GM18511 (cell line): ENCODE results near the gene PAK5.

Experiments used
- ATAC-seq: cut with Tn5 transposase; IDR thresholded peaks from one replicate; pipeline ENCODE4 v1.9.1; 2021; ENCODE audit warnings: mild to moderate bottlenecking, moderate library complexity; ENCODE audit not compliant: unreplicated experiment

The PAK5 gene

DNA sequence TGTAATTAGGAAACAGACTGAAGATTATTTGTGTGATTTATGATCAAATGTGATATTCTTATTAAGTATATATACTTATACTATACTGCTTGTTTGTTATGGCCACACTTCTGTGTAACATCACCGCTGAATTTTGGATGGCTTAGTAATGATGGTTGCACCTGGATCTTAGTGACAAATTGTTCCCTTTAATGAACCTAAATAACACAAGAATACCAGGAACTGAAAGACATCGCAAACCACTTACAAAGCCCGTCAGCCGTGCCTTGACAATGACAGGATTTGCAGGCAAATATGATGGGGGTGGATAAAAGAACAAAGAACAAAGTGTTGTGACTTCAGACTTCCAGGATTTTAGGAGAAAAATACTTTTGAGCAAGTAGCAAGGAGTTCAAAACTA, 257.4 kb downstream of the PAK5 start:
- ATAC-seq = no peak

DNA sequence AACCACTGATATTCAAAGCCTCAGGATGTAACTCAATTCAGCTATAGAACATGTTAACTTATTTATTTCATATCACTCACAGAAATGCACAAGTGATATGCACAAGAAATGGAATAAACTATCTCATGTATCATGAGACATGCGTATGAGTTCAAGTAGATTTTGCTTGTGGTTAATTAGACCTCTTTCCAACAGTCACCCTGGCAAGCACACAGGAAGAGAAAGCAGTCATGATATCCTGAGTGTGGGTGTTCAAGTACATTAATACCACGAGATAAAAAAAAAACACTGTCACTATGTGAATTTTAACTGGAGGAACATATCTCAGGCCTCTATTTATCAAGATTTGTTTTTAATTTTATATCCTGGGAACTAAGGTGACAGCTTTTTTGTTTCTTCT, 260.3 kb downstream of the PAK5 start:
- no peak for ATAC-seq

DNA sequence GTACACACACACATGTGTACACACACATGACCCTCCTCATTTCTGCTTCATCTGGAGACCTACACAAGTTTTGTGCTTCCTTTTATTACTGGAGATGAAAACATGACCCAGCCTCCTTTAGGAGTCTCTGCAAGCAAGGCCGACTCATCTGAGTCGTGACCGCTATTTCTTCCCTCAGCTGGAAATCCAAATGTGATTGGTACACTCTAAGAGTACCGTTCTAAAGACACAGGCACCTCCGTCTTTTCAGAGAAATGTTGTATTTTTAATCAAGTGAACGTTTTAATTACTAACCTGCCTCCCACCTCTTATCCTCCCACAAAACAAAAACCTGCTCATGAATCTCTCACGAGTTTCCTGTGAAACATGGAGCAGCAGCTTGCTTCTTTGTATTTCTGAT, 261.5 kb downstream of the PAK5 start:
- ATAC-seq = no peak

DNA sequence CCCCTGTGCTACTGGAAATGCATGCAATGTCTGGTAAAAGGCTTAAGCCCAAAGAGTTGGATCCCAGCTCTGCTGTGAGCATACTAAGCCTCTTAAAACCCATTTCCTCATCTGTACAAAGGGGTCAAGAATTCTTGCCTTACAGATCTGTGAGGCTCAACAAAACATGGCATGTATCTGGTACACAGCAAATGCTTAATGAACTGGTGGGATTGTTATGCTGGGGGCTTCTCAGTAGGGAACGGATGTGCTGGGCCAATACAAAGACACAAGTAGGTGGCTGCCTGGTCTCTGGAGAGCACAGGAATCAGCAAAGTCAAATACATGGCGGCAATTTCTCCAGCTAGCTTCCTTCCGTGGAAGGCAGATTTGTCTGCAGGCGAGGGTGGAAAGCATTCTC, 262.2 kb downstream of the PAK5 start:
- ATAC-seq = no peak

DNA sequence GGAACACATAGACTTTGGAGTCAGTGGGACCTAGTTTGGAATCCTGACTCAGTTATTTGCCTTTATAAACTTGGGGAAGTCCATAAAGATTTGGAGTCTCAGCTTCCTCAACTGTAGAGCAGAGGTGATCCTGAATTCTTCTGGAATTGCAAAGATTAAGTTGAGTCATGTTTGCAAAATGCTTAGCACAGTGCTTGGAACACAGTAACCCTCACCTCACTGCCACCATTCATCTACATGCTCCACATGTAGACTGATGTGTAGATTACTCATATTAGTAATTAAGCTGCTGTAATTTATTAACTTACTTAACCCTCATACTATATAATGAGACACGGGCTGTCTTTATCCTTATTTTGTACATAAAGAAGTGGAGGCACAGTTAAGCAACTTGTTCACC, 263.0 kb downstream of the PAK5 start:
- ATAC-seq = no peak

DNA sequence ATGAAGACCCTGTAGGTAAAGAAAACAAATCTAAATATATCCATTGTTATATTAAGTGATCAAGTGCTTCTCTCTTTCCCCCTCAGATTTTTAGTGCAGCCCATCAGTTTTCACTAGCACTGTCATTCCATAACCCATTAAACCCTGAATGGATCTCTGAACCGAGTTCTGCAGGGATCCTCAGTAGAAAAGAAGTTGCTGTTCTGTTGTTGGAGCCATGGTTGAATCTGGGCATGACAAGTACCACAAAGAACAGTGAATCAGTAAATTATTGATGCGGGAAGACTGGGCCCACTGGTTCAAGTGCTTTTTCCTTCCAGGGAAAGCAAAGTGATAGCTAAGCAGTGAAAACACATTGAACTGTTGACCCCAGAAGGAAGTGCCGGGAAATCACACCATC, 264.1 kb downstream of the PAK5 start:
- ATAC-seq = no peak

DNA sequence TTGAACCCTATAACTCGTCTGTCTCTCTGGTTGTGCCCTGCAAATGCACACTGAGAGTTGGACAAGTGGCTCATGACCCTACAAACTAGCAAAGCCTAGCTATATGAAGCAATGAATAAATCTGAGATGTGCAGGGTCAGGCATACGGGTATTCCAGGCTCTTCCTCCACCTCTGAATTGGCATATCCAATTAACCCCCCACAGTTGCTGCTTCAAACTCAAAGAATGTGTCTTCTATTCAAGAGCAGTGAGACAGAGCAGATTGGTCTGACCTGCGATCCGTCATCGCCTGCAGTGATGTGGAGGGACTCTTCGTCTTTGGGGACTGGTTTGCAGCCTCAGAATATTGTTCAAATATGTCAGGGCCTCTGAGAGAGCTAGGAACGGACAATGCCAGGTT, 264.7 kb downstream of the PAK5 start:
- no peak for ATAC-seq

DNA sequence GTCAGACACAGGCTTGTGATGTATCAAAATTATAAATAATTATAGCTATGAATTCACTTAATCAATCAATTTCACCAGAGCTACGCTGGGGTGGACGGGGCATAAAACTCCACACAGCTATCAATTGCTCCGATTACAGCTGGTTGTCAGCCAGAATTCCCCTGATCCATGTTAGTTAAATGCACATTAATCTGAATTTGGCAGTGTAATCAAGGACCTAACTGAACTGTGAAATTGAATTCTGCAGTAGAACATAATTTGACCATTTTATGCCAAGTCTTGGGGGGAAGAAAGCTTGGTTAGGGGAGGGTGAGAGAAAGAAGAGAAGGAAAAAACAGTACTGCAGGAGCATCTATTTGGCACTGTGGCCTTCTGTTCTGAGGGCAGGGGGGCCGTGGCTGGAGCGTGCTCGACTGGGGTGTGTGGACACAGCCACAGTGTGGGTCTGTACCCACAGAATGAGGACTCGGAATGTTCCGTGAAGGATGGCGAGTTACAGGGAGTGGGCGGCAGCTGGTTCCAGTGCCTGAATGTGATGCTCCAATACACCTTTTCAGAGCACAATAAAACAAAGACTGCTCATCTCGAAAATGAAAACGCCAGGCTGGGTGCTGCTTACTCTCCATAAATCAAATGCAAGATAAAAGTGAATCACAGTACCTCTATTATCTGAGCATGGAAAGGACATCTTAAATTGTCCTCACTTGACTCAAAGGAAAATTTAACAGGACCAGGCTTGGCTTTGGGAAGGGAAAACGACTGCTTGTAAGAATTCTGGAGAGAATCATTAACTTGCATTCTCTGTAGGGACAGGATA, 265.3 kb downstream of the PAK5 start:
- no peak for ATAC-seq

DNA sequence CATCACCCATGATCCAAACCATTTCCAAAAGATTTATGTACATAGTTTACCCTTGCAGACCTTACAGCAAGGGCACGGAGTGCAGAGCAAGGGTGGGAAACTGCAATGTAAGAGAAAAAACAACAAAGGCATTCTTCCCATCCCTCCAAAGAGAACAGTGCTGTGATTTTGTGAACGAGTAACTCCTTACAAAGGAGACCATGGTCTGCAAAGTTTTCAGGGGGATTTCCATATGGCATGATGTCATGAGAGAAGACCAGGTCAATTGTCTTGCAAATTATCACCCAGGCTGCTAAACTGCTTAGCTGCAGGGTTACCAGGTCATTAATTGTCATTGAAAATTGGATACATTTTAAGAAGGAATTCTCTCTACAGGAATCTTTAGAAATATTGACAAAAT, 266.2 kb downstream of the PAK5 start:
- ATAC-seq = no peak

DNA sequence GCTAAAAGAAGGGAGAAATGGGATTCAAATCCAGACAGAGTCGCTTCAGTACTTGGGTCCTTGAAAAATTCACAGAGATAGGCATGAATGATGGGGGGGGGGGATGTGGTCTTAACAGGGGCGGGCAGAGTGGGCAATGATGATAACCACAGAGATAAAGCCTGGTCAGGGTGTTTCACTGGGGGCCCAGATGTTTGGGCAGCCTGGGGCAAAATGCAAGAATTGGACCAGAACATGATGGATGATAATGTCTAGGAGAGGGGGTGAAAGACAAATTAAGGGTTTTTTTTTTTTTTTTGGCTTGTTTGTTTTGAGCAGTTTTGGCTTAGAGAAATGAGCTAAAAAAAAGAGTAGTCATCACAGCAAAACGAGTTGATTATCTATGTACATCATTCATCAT, 267.1 kb downstream of the PAK5 start:
- no peak for ATAC-seq

DNA sequence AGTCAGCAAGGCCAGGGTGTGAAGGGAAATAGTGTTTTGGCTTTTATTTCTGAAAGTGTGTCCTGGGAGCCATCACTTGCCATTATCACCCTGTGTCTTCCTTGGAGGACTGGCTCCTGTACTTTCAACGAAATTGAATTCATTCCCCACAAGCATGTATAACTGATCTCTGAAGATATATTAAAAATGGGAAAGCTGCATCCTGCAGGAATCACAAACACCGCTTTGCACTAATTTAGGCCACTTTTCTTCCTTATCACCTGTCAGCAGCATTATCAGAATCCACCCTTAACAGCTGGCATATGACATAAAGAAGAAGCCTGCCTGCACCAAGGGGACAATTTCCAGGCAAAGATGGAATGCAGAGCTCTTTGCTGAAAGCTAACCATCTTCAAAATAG, 268.3 kb downstream of the PAK5 start:
- no peak for ATAC-seq

DNA sequence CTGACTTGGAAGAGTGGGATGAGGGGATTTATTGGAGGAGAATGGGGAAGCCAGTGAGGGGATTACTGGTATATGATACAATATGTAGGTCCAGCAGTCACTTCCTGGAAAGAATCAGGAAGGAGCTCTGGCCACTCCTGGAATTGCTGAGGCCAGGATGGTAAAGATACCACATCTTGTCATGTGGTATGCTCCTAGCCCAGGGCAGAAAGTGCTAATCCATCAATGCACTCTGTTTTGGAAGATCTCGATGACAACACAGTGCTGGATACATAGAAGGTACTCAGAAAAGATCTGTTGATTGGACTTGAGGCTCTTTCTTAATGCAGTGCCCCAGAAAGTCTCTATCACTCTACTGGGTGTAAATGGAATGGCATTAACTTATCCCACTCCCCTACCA, 271.9 kb downstream of the PAK5 start:
- no peak for ATAC-seq

DNA sequence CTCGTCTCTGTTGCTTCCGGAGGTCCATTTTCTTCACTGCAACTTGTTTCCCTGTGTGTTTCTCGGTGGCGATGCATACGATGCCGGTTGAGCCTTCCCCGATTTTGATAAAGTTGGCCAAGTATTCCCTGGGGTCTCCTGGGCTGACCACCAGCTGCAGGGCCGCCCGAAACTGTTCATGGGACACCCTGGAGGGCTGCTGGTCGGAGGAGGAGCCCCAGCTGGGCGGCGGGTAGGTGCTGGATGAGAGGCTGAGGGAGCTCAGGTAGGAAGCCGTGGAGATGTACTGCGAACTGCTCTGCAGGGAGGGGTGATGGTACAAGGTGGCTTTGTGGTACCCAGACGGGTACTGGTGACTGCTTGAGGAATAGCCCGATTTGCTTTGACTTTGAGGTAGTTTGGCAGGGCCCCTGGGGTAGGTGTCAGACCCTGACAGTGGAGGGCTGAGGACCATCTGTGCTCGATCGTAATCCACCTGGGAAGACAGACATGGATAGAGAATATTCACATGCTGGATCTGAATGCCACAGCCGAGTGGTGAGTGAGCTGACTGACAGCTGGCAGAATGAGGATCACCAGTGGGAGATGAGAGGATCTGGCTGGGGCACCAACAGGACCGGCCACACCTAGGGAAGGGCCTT, 272.8 kb downstream of the PAK5 start:
- ATAC-seq = no peak

DNA sequence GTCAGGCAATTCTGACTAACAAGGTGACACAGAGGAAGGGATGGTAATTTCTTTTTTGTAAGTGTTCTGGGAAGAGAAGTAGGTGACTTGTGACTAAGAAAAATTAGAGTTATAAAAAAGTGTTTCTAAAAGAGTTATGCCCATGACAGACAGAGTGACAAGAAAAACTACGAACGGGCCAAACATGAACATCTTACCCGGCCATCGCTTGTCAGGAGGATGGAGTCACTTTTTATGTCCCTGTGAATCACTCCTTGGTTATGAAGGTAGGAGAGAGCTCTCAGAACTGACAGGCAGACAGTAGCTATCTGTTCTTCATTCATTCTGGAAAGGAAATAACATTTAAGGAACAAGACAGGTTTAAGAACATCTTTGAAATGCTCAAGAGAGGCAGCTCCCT, 281.5 kb downstream of the PAK5 start:
- ATAC-seq = no peak

DNA sequence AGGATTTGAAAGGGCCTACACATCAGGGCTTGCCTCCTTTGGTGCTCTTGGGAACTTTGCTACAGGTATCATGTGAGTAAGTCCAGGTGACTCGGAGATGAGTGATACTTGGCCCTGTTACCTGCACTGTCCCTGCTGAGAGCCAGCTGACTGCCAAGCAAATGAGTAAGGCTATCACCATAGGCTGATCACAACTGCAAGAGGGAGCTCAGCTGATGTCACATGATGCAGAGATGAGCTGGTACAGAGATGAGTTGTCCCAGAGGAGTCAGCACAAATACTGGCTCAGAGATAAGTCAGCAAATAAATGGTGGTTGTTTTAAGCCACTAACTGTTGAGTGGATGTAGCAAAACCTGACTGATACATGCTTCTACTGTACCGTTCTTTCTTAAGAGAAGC, 283.1 kb downstream of the PAK5 start:
- no peak for ATAC-seq

DNA sequence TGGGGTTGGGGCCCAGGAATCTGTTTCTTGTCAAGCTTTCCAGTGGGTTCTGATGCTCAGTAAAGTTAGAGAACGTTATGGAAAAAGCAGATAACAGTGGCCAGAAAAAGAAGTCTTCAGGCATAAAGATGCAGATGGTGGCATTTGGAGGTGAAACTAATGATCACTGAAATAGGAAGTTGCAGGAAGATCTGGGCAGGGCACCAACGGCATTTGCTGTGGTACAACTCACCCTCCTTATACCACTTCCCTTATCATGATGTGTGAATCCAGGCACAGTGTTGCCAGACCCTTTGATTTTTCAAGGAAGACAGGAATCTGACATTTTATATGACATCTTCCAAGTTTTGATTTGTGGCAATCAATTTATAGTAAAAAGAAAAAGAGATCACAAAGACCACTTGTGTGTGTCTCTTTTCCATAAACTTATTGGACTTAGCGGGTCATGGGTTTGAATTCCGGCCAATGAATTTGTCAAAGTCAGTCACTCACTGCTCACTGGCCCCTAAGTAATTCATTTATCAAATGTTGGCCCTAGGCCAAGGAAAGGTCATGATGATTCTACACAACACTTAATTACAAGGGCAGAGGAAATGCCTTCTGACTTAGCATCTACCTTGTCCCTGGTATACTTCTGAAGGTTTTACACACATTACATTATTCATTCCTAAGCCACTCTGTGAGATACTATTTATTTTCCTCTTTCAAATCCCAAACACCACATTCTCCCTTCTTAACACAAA, 286.9 kb downstream of the PAK5 start:
- no peak for ATAC-seq

DNA sequence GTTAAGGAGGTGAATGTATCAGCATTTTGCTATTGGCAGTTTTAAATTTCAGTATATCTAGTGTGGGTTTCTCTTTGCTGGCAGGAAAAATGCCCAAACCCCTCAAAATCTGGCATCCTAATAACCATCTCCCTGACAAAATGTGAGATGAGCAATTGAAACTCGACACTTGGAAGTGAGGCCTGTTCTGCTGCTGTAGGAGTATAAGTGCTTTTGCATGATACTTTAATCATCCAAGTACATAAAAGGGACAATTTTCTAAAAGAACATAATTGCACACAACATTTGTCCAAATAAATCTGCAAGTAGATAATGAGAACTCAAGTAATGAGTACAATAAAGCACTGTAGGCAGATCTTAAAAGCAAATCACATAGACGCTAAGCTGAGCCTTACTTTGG, 288.0 kb downstream of the PAK5 start:
- no peak for ATAC-seq

DNA sequence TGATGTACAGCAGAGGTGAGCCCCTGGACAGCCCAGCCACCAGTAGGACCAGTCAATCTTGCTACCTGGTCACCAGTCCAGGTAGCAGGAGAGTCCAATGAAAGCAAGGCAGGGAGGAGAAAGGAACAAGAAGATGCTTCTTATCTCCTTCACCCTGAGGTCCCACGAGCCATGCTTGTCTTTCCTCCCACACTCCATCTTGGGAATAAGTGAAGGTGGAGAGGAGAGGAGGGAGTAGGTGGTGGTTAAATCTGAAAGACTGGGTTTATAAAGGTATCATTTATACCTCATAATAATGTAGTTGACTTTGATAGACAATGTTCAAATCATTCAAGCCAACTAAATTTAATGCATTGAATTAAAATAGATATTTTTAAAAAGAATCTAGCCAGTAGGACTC, 288.6 kb downstream of the PAK5 start:
- ATAC-seq = no peak

DNA sequence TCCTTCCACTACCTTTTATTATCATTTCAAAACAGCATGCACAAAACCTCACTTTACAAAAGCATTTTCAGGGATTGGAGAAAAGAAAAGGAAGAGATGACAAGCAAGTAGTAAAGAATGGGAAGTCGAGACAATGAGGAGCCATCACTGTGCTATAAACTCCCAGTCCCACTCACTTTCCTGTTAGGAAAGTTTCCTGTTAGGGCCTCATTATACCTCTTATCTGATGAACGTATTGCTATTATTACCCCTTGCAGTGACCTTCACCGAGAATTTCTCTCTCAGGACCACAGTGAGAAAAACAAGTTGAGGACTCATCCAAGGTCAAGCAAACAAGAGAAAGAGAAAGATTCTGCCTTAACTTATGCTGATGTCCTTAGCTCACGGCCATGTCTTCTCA, 295.7 kb downstream of the PAK5 start:
- ATAC-seq = no peak

DNA sequence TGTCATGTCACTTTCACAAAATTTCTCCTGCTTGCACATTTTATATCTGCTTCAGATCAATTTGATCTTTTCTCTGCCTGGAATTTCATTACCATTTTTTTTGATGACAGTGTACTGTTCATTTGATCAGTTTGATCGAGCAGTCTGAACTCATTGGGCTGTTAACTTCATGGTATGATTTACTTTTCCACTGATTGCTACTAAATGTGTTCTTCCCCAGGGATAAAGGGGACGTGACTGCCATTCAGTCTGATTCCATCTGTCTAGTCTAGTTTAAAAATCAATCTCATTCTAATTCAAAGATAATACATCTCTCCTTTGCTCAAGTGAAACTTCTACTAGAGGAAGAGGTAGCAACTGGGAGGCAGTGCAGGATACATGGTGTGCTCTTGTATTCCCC, 303.4 kb downstream of the PAK5 start:
- no peak for ATAC-seq

DNA sequence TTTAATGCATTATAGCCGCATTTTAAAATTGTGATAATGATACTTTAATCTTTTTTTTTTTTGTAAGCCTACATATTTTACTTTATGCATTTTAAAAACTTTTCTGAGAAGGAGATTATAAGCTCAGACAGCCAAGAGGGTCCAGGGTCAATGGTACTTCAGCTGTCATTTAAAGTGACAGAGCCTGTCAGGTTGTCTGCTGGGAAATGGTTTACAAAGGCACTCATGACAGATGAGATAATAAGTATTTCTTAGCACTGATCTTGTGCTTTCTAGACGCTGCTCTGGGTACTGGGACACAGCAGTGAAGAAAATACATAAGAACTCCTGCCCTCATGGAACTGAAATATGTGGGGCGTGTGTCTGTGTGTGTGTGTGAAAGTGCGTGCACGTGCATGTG, 304.9 kb downstream of the PAK5 start:
- no peak for ATAC-seq
